ENCODE results near the gene NAA80. TPM values are rescaled to one million over a fixed set of nuclear protein-coding genes. Genes with fewer than 3 reads are reported as not detected.

NAA80 gene
- total and polyA plus RNA-seq, 2 of the 13 experiments (the other 11 are each of a cell fraction or from before 2014, with no cell fraction given), result 3.4 to 8.7 TPM

GRCh38 chr3:50264383-50264963 is 34.7 kb downstream of the NAA80 start (continued):
- TF ChIP-seq SNAPC4 (CRISPR knock-in tag; IDR thresholded peaks at IDR 0.05) (peak; percentile 47; the same call in 1 of the 2 replicates), ZNF263 (CRISPR knock-in tag; IDR thresholded peaks at IDR 0.05) (peak; percentile 68), NFKBIZ (CRISPR knock-in tag; IDR thresholded peaks at IDR 0.05) (peak; percentile 48; the same call in 1 of the 2 replicates), MATR3 (CRISPR knock-in tag; IDR thresholded peaks at IDR 0.05) (no peak), HIC2 (CRISPR knock-in tag; IDR thresholded peaks at IDR 0.05; ENCODE audit: low read depth) (peak; percentile 81), TCF7 (IDR thresholded peaks at IDR 0.05; ENCODE audit: low read depth) (0 out of 2 replicates have a peak, but pooled peaks have one; percentile 25), ZNF710 (CRISPR knock-in tag; IDR thresholded peaks at IDR 0.05; ENCODE audit: borderline replicate concordance) (peak; percentile 81; the same call in 1 of the 2 replicates), ZNF788 (CRISPR knock-in tag; IDR thresholded peaks at IDR 0.05; ENCODE audit: borderline replicate concordance) (0 out of 2 replicates have a peak, but pooled peaks have one; percentile 31), ZSCAN9 (CRISPR knock-in tag; IDR thresholded peaks at IDR 0.05; ENCODE audit: borderline replicate concordance) (no peak), ARID5B (CRISPR knock-in tag; IDR thresholded peaks at IDR 0.05) (peak; percentile 59; the same call in 1 of the 2 replicates), HMG20B (CRISPR knock-in tag; conservative IDR thresholded peaks at IDR 0.05) (0 out of 2 replicates have a peak, but pooled peaks have one; percentile 23), ZBTB37 (CRISPR knock-in tag; IDR thresholded peaks at IDR 0.05) (peak; percentile 64; the same call in 1 of the 2 replicates), NR2F6 (IDR thresholded peaks at IDR 0.05) (peak; percentile 60), NR2F6 (CRISPR knock-in tag; IDR thresholded peaks at IDR 0.05) (no peak; the same call in none of the 2 replicates), ZKSCAN1 (IDR thresholded peaks at IDR 0.05; ENCODE audit: low read length) (0 out of 2 replicates have a peak, but pooled peaks have one; percentile 53), SAP130 (CRISPR knock-in tag; IDR thresholded peaks at IDR 0.05; ENCODE audit: low read depth) (peak; percentile 87)
